ENCODE results near the gene TNFRSF8.

TNFRSF8 gene

DNA sequence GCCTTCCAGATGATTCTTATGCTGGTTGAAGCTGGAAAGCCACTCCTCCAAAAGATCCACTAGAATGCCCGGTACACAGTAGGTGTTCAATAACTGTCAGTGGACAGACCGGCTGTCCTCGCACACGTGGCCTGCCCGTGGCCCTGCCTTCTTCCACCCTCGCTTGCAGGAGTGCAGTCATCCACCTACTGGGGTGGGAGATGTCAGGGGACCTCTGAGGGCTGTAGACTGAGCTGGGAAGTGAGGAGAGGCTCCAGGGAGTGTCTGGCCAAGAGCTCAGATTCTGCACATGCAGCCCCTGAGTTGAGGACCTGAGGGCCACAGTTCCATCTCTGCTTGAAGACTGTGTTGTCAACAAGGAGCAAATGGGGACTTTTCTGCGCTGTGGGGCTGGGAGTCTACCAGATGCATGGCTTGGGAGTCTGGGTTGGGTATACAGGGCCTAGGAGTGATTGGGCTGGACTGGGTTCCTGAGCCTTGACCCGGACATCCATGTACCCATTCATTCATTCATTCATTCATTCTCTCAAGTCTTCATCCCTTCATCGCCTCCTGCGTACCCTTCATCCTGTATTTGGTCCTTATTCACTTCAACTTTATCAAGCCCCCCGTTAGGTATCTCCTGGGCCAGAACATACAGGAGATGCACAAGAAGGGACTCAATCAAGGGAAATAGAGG lies 99.5 kb downstream of the TNFRSF8 start:
- DNase-seq (ENCODE audit: extremely low read depth, low read depth), result no peak
- TF ChIP-seq, protein P1, sequence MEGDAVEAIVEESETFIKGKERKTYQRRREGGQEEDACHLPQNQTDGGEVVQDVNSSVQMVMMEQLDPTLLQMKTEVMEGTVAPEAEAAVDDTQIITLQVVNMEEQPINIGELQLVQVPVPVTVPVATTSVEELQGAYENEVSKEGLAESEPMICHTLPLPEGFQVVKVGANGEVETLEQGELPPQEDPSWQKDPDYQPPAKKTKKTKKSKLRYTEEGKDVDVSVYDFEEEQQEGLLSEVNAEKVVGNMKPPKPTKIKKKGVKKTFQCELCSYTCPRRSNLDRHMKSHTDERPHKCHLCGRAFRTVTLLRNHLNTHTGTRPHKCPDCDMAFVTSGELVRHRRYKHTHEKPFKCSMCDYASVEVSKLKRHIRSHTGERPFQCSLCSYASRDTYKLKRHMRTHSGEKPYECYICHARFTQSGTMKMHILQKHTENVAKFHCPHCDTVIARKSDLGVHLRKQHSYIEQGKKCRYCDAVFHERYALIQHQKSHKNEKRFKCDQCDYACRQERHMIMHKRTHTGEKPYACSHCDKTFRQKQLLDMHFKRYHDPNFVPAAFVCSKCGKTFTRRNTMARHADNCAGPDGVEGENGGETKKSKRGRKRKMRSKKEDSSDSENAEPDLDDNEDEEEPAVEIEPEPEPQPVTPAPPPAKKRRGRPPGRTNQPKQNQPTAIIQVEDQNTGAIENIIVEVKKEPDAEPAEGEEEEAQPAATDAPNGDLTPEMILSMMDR (IDR thresholded peaks at IDR 0.05; ENCODE audit: low read depth, low read length, missing control alignments), result no peak
- H3K4me3 ChIP-seq (replicated peaks; ENCODE audit: low read depth, low read length), result no peak overlapping the region

DNA sequence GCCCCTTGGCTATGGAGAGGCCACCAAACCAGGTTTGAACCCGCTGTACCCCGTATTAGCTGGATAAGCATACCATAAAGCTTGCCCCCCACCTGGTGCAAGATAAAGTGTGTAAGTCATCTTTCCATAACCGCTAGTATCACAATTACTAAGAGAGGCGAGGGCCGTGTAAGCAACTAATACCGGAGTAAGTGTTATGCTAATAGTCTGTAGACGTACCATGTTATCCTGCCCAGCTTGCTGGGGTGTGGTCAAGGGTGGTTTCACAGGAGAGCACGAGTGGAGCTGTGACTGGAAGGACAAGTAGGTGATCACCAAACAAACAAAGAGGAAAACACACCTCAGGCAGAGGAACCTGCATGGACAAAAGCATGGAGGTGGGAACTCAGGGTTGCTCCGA lies 100.1 kb downstream of the TNFRSF8 start:
- no peak for DNase-seq (ENCODE audit: extremely low read depth, low read depth)
- H3K4me3 ChIP-seq (replicated peaks; ENCODE audit: low read depth, low read length), result no peak overlapping the region
- TF ChIP-seq, protein P1 (IDR thresholded peaks at IDR 0.05; ENCODE audit: low read depth, low read length, missing control alignments), result no peak

DNA sequence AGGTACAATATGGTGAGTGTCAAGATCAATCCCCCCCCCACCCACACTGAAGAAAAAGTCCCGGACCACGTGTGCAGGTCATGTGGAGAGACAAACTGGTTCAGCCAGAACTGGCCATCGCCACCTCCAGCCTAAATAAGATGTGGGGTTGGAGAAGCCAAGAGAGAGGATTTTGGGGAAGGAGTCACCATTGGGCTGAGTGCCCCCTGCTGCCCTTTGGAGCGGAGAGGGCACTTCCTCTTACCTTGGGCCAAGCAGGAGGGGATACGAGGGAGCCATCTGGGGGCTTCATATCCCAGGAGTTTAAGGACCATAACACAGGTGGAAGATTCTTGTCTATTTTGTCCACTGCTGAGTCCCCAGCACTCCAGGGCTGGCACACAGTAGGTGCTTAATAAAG lies 101.1 kb downstream of the TNFRSF8 start:
- TF ChIP-seq, protein P1 (IDR thresholded peaks at IDR 0.05; ENCODE audit: low read depth, low read length, missing control alignments), result no peak
- no peak for DNase-seq (ENCODE audit: extremely low read depth, low read depth)
- no peak overlapping the region for H3K4me3 ChIP-seq (replicated peaks; ENCODE audit: low read depth, low read length)

DNA sequence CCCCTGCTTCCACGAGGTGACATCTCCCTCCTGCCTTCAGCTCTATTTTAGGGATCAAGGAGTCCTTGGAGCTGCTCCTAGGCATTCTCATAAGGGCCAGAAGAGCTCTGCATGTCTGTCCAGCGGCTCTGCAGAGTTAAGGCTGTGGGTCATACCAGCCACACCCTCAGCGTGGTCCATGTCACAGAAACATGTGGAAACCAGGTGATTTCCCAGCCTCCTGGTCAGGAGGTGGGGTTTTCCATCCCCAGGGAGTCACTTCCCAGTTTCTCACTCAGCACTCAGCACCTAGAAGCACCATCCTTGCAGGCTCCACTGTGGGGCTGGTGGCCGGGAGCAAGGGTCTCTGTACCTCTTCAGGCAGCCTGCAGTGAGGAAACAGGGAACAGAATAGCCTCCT lies 102.2 kb downstream of the TNFRSF8 start:
- TF ChIP-seq, protein P1 (IDR thresholded peaks at IDR 0.05; ENCODE audit: low read depth, low read length, missing control alignments), result no peak
- DNase-seq (ENCODE audit: extremely low read depth, low read depth), result no peak

DNA sequence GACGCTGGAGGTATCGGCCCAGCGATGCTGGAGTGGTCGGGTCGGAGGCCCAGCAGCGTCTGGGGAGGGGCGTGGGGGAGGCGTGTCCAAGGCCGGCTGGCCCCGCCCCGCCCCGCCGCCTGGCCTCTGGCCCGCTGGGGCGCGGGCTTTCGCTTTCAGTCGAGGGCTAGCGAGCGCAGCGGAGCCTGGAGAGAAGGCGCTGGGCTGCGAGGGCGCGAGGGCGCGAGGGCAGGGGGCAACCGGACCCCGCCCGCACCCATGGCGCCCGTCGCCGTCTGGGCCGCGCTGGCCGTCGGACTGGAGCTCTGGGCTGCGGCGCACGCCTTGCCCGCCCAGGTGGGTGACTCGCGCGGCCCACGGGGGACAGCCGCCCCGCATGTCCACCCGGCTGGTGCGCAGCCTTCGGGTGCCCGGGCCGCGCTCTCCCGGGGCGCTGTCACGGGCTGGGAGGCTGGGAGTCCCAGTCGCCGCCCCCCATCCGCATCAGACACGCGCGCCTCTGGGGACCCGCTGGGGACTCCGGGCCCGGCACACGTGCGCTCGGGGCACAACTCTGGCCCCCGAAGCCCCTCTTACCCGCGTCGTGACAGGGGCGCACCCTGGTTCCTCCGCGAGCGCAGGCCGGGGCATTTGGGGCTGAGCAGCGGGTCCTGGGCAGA lies 103.9 kb downstream of the TNFRSF8 start, which contains the start of gene TNFRSF1B:
TSS of gene TNFRSF1B (plus strand) at position 158 of the 659 bp plus-strand sequence. CDS start at position 259, 101 bp downstream.
- TF ChIP-seq, protein P1 (IDR thresholded peaks at IDR 0.05; ENCODE audit: low read depth, low read length, missing control alignments), result no peak
- H3K4me3 ChIP-seq (replicated peaks; ENCODE audit: low read depth, low read length), result peak within 1 kb of the TSS; percentile 41
- no peak for DNase-seq (ENCODE audit: extremely low read depth, low read depth)

More for the DNA sequence above, 102.2 kb downstream of the TNFRSF8 start:
- H3K4me3 ChIP-seq (replicated peaks; ENCODE audit: low read depth, low read length), result no peak overlapping the region

DNA sequence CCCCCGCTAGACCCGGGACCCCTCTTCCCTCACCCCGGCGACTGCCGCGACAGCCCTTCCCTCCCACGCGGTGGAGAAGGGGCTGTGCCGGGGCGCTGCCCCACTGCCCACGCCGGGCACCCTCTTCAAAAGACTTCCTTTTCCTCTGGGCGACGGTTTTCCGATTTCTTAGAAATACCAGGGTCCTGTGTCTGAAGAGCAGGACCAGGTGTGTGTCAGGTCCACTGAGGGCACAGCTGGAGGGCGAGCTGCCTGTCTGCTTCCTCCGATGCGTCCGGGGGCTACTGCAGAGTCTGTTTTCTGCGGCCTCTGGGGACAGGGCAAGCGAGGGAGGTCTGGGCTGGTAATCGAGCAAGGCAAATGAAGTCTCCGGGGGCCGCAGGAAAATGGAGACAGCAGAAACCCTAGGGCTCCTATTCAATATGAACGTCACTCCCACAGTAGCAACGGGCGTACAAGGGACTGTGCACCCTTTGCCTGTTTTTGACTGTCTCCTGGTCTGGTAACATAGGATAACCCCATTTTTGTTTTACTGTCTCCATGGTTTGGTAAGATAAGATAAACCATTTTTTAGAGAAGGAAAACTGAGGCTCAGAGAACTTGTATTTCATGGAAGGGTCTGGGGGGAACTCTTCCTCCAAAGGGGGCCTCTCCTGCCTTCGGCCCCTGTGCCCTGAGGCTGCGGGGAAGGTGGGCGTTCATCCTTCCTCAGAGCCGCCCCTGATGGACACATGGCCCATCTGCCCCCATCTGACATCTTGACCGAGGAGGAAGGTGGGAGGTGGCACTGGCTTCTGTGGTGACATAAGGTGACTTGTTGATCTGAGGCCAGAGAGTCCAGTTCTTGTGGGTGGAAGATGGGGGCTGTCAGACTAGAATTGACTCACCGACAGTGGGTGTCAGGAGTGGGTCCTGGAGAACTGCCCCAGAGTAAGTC lies 104.7 kb downstream of the TNFRSF8 start:
- TF ChIP-seq, protein P1 (IDR thresholded peaks at IDR 0.05; ENCODE audit: low read depth, low read length, missing control alignments), result no peak
- no peak for DNase-seq (ENCODE audit: extremely low read depth, low read depth)
- peak overlapping the region; percentile 41 for H3K4me3 ChIP-seq (replicated peaks; ENCODE audit: low read depth, low read length)

Measured in HFF-Myc (cell line).